Measurements from ENCODE around the gene ISLR. TPM values are rescaled to one million over a fixed set of nuclear protein-coding genes. Genes with fewer than 3 reads are reported as not detected.

ISLR gene
- total RNA-seq, 1 donor from 2014 or later, result 108 TPM

GRCh38 chr15:74138642-74139041, 34.9 kb upstream of the ISLR start:
- Mint-ChIP-seq H3K27me3 (ENCODE audit: unreplicated experiment) (no peaks in the 10 kb centered on the region), H3K9me3 (ENCODE audit: unreplicated experiment) (no peaks in the 10 kb centered on the region), H3K4me3 (ENCODE audit: unreplicated experiment) (no peak overlapping the region), H3K4me1 (ENCODE audit: unreplicated experiment) (peaks cover 40% of the 10 kb centered on the region), H3K27ac (ENCODE audit: unreplicated experiment) (no peak overlapping the region), H3K36me3 (ENCODE audit: unreplicated experiment) (no peaks in the 10 kb centered on the region)
- no peak for DNase-seq (ENCODE audit: extremely low spot score, unreplicated experiment)
- no peak for TF ChIP-seq CTCF (IDR thresholded peaks at IDR 0.05)

GRCh38 chr15:74141591-74141990, 31.9 kb upstream of the ISLR start:
- Mint-ChIP-seq H3K4me1 (ENCODE audit: unreplicated experiment) (peaks cover 28% of the 10 kb centered on the region), H3K27ac (ENCODE audit: unreplicated experiment) (no peak overlapping the region), H3K36me3 (ENCODE audit: unreplicated experiment) (peaks cover 5% of the 10 kb centered on the region), H3K4me3 (ENCODE audit: unreplicated experiment) (no peak overlapping the region), H3K9me3 (ENCODE audit: unreplicated experiment) (no peaks in the 10 kb centered on the region), H3K27me3 (ENCODE audit: unreplicated experiment) (peaks cover 12% of the 10 kb centered on the region)
- TF ChIP-seq CTCF (IDR thresholded peaks at IDR 0.05), result no peak
- DNase-seq (ENCODE audit: extremely low spot score, unreplicated experiment), result no peak

- peaks cover 11% of the 10 kb centered on the region for H3K9me3 Mint-ChIP-seq (ENCODE audit: unreplicated experiment)
- H3K36me3 Mint-ChIP-seq (ENCODE audit: unreplicated experiment), result peaks cover 8% of the 10 kb centered on the region
- peaks cover 11% of the 10 kb centered on the region for H3K4me1 Mint-ChIP-seq (ENCODE audit: unreplicated experiment)
- TF ChIP-seq CTCF (IDR thresholded peaks at IDR 0.05), result no peak
- no peak overlapping the region for H3K4me3 Mint-ChIP-seq (ENCODE audit: unreplicated experiment)
- no peak for DNase-seq (ENCODE audit: extremely low spot score, unreplicated experiment)
- H3K27ac Mint-ChIP-seq (ENCODE audit: unreplicated experiment), result no peak overlapping the region
- H3K27me3 Mint-ChIP-seq (ENCODE audit: unreplicated experiment), result peaks cover 31% of the 10 kb centered on the region
These were observed 29.2 kb upstream of the ISLR start for GRCh38 chr15:74144153-74144775.

- TF ChIP-seq CTCF (IDR thresholded peaks at IDR 0.05), result no peak
- peaks cover 8% of the 10 kb centered on the region for H3K36me3 Mint-ChIP-seq (ENCODE audit: unreplicated experiment)
- H3K4me3 Mint-ChIP-seq (ENCODE audit: unreplicated experiment), result no peak overlapping the region
- H3K27me3 Mint-ChIP-seq (ENCODE audit: unreplicated experiment), result peaks cover 31% of the 10 kb centered on the region
- peaks cover 11% of the 10 kb centered on the region for H3K9me3 Mint-ChIP-seq (ENCODE audit: unreplicated experiment)
- DNase-seq (ENCODE audit: extremely low spot score, unreplicated experiment), result no peak
- H3K4me1 Mint-ChIP-seq (ENCODE audit: unreplicated experiment), result peaks cover 5% of the 10 kb centered on the region
- no peak overlapping the region for H3K27ac Mint-ChIP-seq (ENCODE audit: unreplicated experiment)
These were observed 27.2 kb upstream of the ISLR start for GRCh38 chr15:74146277-74146800.

GRCh38 chr15:74147051-74147450, 26.5 kb upstream of the ISLR start:
- peaks cover 31% of the 10 kb centered on the region for H3K27me3 Mint-ChIP-seq (ENCODE audit: unreplicated experiment)
- peaks cover 11% of the 10 kb centered on the region for H3K9me3 Mint-ChIP-seq (ENCODE audit: unreplicated experiment)
- no peak overlapping the region for H3K27ac Mint-ChIP-seq (ENCODE audit: unreplicated experiment)
- no peak for TF ChIP-seq CTCF (IDR thresholded peaks at IDR 0.05)
- no peaks in the 10 kb centered on the region for H3K4me1 Mint-ChIP-seq (ENCODE audit: unreplicated experiment)
- H3K4me3 Mint-ChIP-seq (ENCODE audit: unreplicated experiment), result no peak overlapping the region
- H3K36me3 Mint-ChIP-seq (ENCODE audit: unreplicated experiment), result peaks cover 8% of the 10 kb centered on the region
- DNase-seq (ENCODE audit: extremely low spot score, unreplicated experiment), result no peak
